Naive thymus-derived CD4-positive, alpha-beta T cell (primary cell): ENCODE data around the gene INO80B. TPM values are rescaled to one million over a fixed set of nuclear protein-coding genes. Genes with fewer than 3 reads are reported as not detected.

Experiments
- ATAC-seq: fragments of 150-1000 bp; cut with Tn5 transposase; 2 replicates; pipeline ENCODE4 v1.10.0; 2021; ENCODE audit warnings: mild to moderate bottlenecking, moderate library complexity
- CTCF ChIA-PET: fragments of 350-600 bp; sonication (Branson Sonifier 250); formaldehyde crosslinking; loops from one replicate; lab custom pipeline; 2021; ENCODE audit warnings: antibody characterized with exemption; lab: Charles Lee
- POLR2A ChIA-PET: fragments of 350-600 bp; sonication (Branson Sonifier 250); formaldehyde crosslinking; loops from one replicate; lab custom pipeline; 2021; ENCODE audit warnings: antibody characterized with exemption, inconsistent platforms; lab: Charles Lee
- DNase-seq, 9 donors: peaks; one replicate each; pipeline versions ENCODE4 v3.0.0 to v3.0.0-alpha.2; 2020 to 2022; ENCODE audit warnings: mixed read lengths in 1 of 9
- H3K27ac ChIP-seq: one replicate; pipeline ENCODE4 v1.7.0; 2013; ENCODE audit warnings: mild to moderate bottlenecking, low read depth, low read length, moderate library complexity
- H3K27me3 ChIP-seq, 2 donors: one replicate each; pipeline ENCODE4 v1.7.0; 2013; ENCODE audit warnings: low read length in 2 of 2, mild to moderate bottlenecking in 2 of 2, moderate library complexity in 2 of 2; ENCODE audit not compliant: control insufficient read depth in 2 of 2, insufficient read depth in 2 of 2
- H3K36me3 ChIP-seq, 3 experiments: 1 replicate in 2 of 3; 2 replicates in 1 of 3; pipeline ENCODE4 v1.7.0; 2013; ENCODE audit warnings: low read length in 3 of 3, mild to moderate bottlenecking in 3 of 3, moderate library complexity in 1 of 3; ENCODE audit not compliant: insufficient read depth in 3 of 3, control insufficient read depth in 2 of 3
- H3K4me1 ChIP-seq, 2 donors: one replicate each; pipeline ENCODE4 v1.7.0; 2013; ENCODE audit warnings: low read length in 2 of 2, mild to moderate bottlenecking in 2 of 2, moderate library complexity in 1 of 2; ENCODE audit not compliant: control insufficient read depth in 2 of 2, insufficient read depth in 2 of 2
- H3K4me3 ChIP-seq: 2 replicates; pipeline ENCODE4 v1.7.0; 2013; ENCODE audit warnings: mild to moderate bottlenecking, low read length
- H3K9me3 ChIP-seq, 3 experiments: 1 replicate in 2 of 3; 2 replicates in 1 of 3; pipeline ENCODE4 v1.7.0; 2013; ENCODE audit warnings: low read length in 3 of 3; ENCODE audit not compliant: control insufficient read depth in 2 of 3
- H3K27ac Mint-ChIP-seq, 9 donors: one replicate each; pipeline ENCODE4 v1.8.0; 2020 to 2022; ENCODE audit warnings: mixed read lengths in 9 of 9, mild to moderate bottlenecking in 8 of 9, moderate library complexity in 5 of 9, inconsistent platforms in 2 of 9
- H3K27me3 Mint-ChIP-seq, 5 donors: one replicate each; pipeline ENCODE4 v1.8.0; 2021 to 2022; ENCODE audit warnings: mixed read lengths in 5 of 5, mild to moderate bottlenecking in 1 of 5
- H3K36me3 Mint-ChIP-seq, 5 donors: one replicate each; pipeline ENCODE4 v1.8.0; 2020 to 2022; ENCODE audit warnings: mixed read lengths in 5 of 5, mild to moderate bottlenecking in 3 of 5, inconsistent platforms in 1 of 5
- H3K4me1 Mint-ChIP-seq, 7 donors: one replicate each; pipeline ENCODE4 v1.8.0; 2020 to 2022; ENCODE audit warnings: mixed read lengths in 7 of 7, mild to moderate bottlenecking in 3 of 7, inconsistent platforms in 1 of 7
- H3K4me3 Mint-ChIP-seq, 10 donors: one replicate each; pipeline ENCODE4 v1.8.0; 2020 to 2022; ENCODE audit warnings: mild to moderate bottlenecking in 10 of 10, mixed read lengths in 10 of 10, moderate library complexity in 6 of 10, inconsistent platforms in 2 of 10
- H3K9me3 Mint-ChIP-seq, 11 donors: one replicate each; pipeline ENCODE4 v1.8.0; 2020 to 2022; ENCODE audit warnings: mixed read lengths in 11 of 11, mild to moderate bottlenecking in 4 of 11, inconsistent platforms in 1 of 11, moderate library complexity in 1 of 11
- intact Hi-C, 2 donors: fragments of 100-400 bp; cut with micrococcal nuclease; formaldehyde crosslinking; loops; one replicate each; pipeline ENCODE4 v1.15.1; 2023
- polyA plus RNA-seq, 2 donors: library from polyadenylated mRNA; unstranded; fragments of 300-500 nt; fragmentation: Illumina TruSeq; gene quantifications; one replicate each; pipeline ENCODE4 v1.2.3, GENCODE V29; 2021
- total RNA-seq, 6 experiments: library from RNA in 5 of 6; stranded (reverse) in 5 of 6; gene quantifications; 1 replicate in 5 of 6; 2 replicates in 1 of 6; pipeline ENCODE4 v1.2.3 and lab custom pipeline; 2021 to 2026

INO80B gene
- total and polyA plus RNA-seq, 7 experiments from 2014 or later: 11.6 to 96.5 (median 44.9) TPM

- Histone ChIP-seq H3K27me3 (no peaks in the 10 kb centered on the region), H3K4me3 (no peak overlapping the region), H3K27ac (no peak overlapping the region), H3K36me3 (peaks cover 5 to 50% (median 8%) of the 10 kb centered on the region in 3 experiments), H3K4me1 (peaks cover 16 to 19% of the 10 kb centered on the region in 2 donors), H3K9me3 (no peaks in the 10 kb centered on the region)
- ChIA-PET CTCF (interaction anchor here (0.6 kb wide), 1 partner anchor 103 kb away, joined by 3 read pairs; no protein-coding TSS in a partner anchor), POLR2A (no interaction called here)
- H3K27ac Mint-ChIP-seq: no peak overlapping the region
- no peaks in the 10 kb centered on the region for H3K27me3 Mint-ChIP-seq
- H3K4me1 Mint-ChIP-seq: peaks cover 15 to 40% (median 25%) of the 10 kb centered on the region in 7 donors
- H3K36me3 Mint-ChIP-seq: peaks cover 13 to 30% (median 24%) of the 10 kb centered on the region in 5 donors
- ATAC-seq (no peak), DNase-seq (no peak)
- H3K4me3 Mint-ChIP-seq: peak overlapping the region in 1 of 10 donors; percentile 28
- peaks cover 0 to 2% (median 0%) of the 10 kb centered on the region in 11 donors for H3K9me3 Mint-ChIP-seq
- intact Hi-C loops: loop anchor here in 1 of 2 donors (10.0 kb wide), 1 partner anchor 1251 kb away; the partner anchor contains the start of genes CCT7 and PRADC1
Measured at GRCh38 chr2:74486141-74486540, 31.3 kb downstream of the INO80B start.

DNA sequence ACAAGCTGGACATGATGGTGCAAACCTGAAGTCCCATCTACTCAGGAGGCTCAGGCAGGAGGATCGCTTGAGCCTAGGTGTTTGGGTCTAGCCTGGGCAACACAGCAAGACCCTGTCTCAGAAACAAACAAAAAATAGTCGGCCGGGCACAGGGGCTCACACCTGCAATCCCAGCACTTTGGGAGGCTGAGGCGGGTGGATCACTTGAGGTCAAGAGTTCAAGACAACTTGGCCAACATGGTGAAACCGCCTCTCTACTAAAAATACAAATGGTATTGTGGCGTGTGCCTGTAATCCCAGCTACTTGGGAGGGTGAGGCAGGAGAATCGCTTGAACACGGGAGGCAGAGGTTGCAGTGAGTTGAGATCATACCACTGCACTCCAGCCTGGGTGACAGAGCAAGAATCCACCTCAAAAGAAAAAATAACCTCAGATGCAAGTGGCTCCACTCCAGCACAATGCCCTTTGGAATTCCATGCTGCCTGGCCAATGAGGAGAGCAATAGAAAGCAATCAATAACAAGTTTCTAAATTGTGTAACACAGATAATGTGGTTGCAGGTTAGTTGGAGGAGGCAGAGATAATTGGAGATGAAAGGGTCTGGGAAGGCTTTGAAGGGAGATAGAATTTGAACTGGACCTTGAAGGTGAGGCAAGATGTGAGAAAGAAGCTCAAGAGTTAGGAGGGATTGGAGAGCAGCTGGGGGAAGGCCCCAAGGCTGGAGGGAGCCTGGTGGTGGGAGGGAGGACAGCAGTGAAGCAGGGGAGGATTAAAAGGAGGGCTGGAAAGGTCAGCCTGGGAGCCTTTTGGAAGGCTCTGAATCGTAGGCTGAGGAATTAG is 34.0 kb downstream of the INO80B start:
- Histone ChIP-seq H3K9me3 (no peaks in the 10 kb centered on the region), H3K27ac (no peak overlapping the region), H3K36me3 (peaks cover 5 to 65% (median 8%) of the 10 kb centered on the region in 3 experiments), H3K27me3 (no peaks in the 10 kb centered on the region), H3K4me3 (no peak overlapping the region), H3K4me1 (peaks cover 0 to 3% of the 10 kb centered on the region in 2 donors)
- H3K4me3 Mint-ChIP-seq: no peak overlapping the region
- intact Hi-C loops: loop anchor here in 1 of 2 donors (10.0 kb wide), 1 partner anchor 1254 kb away; the partner anchor contains the start of genes CCT7 and PRADC1
- peaks cover 0 to 2% (median 0%) of the 10 kb centered on the region in 11 donors for H3K9me3 Mint-ChIP-seq
- H3K27ac Mint-ChIP-seq: no peak overlapping the region
- peaks cover 3 to 18% (median 10%) of the 10 kb centered on the region in 7 donors for H3K4me1 Mint-ChIP-seq
- CTCF ChIA-PET: interaction anchor here (1.3 kb wide), 1 partner anchor 99 kb away, joined by 4 read pairs; no protein-coding TSS in a partner anchor
- no peak for ATAC-seq
- POLR2A ChIA-PET: interaction anchor here (0.5 to 1.0 kb wide), 3 partner anchors 16 to 665 kb away, joined by 3 to 5 read pairs (median 4); partner anchors contain the start of genes MRPL53 and WBP1
- H3K27me3 Mint-ChIP-seq: no peaks in the 10 kb centered on the region
- no peak for DNase-seq
- peaks cover 17 to 51% (median 27%) of the 10 kb centered on the region in 5 donors for H3K36me3 Mint-ChIP-seq

- POLR2A ChIA-PET: interaction anchor here (1.0 kb wide), 1 partner anchor 17 kb away, joined by 3 read pairs; the partner anchor contains the start of gene MRPL53
- H3K36me3 Mint-ChIP-seq: peaks cover 18 to 56% (median 27%) of the 10 kb centered on the region in 5 donors
Measured at GRCh38 chr2:74489906-74490305, 35.0 kb downstream of the INO80B start.

GRCh38 chr2:74491648-74492544 is 37.0 kb downstream of the INO80B start:
- Mint-ChIP-seq H3K27me3 (no peaks in the 10 kb centered on the region), H3K4me3 (no peak overlapping the region), H3K9me3 (peaks cover 0 to 2% (median 0%) of the 10 kb centered on the region in 11 donors), H3K4me1 (peaks cover 0 to 10% (median 1%) of the 10 kb centered on the region in 7 donors), H3K27ac (no peak overlapping the region), H3K36me3 (peaks cover 14 to 53% (median 20%) of the 10 kb centered on the region in 5 donors)
- no peak for ATAC-seq
- no peak overlapping the region for H3K27ac ChIP-seq
- ChIA-PET POLR2A (interaction anchor here (0.7 to 0.9 kb wide), 2 partner anchors 9 to 17 kb away, joined by 3 to 5 read pairs; partner anchors contain the start of genes CCDC142 and TTC31), CTCF (interaction anchor here (1.8 kb wide), 1 partner anchor 10 kb away, joined by 5 read pairs; the partner anchor contains the start of gene CCDC142)
- DNase-seq: no peak
- no peaks in the 10 kb centered on the region for H3K27me3 ChIP-seq
- no peak overlapping the region for H3K4me3 ChIP-seq
- no peaks in the 10 kb centered on the region for H3K4me1 ChIP-seq
- intact Hi-C loops: no loop called here
- peaks cover 5 to 68% (median 8%) of the 10 kb centered on the region in 3 experiments for H3K36me3 ChIP-seq
- no peaks in the 10 kb centered on the region for H3K9me3 ChIP-seq

More at GRCh38 chr2:74489906-74490305, 35.0 kb downstream of the INO80B start:
- H3K27me3 Mint-ChIP-seq: no peaks in the 10 kb centered on the region
- CTCF ChIA-PET: no interaction called here
- ATAC-seq (no peak), DNase-seq (no peak)
- H3K4me3 Mint-ChIP-seq: no peak overlapping the region
- no peaks in the 10 kb centered on the region for H3K9me3 ChIP-seq
- no peaks in the 10 kb centered on the region for H3K4me1 ChIP-seq
- peaks cover 5 to 71% (median 8%) of the 10 kb centered on the region in 3 experiments for H3K36me3 ChIP-seq
- no peak overlapping the region for H3K27ac ChIP-seq
- no peaks in the 10 kb centered on the region for H3K27me3 ChIP-seq
- H3K4me1 Mint-ChIP-seq: peaks cover 3 to 13% (median 10%) of the 10 kb centered on the region in 7 donors
- intact Hi-C loops: loop anchor here in 1 of 2 donors (10.0 kb wide), 1 partner anchor 1255 kb away; the partner anchor contains the start of genes CCT7 and PRADC1
- no peak overlapping the region for H3K27ac Mint-ChIP-seq
- no peak overlapping the region for H3K4me3 ChIP-seq
- peaks cover 0 to 2% (median 0%) of the 10 kb centered on the region in 11 donors for H3K9me3 Mint-ChIP-seq

GRCh38 chr2:74493546-74493945 is 38.7 kb downstream of the INO80B start:
- intact Hi-C loops: no loop called here
- H3K36me3 Mint-ChIP-seq: peaks cover 14 to 52% (median 23%) of the 10 kb centered on the region in 5 donors

More at GRCh38 chr2:74493546-74493945, 38.7 kb downstream of the INO80B start:
- CTCF ChIA-PET: interaction anchor here (1.8 kb wide), 1 partner anchor 11 kb away, joined by 5 read pairs; the partner anchor contains the start of gene CCDC142
- H3K9me3 ChIP-seq: no peaks in the 10 kb centered on the region
- POLR2A ChIA-PET: interaction anchor here (0.9 to 1.5 kb wide), 2 partner anchors 10 to 23 kb away, joined by 3 to 4 read pairs; partner anchors contain the start of genes CCDC142 and TTC31
- Mint-ChIP-seq H3K4me3 (no peak overlapping the region), H3K9me3 (peaks cover 0 to 2% (median 0%) of the 10 kb centered on the region in 11 donors), H3K27me3 (peaks cover 5 to 12% (median 7%) of the 10 kb centered on the region in 5 donors), H3K27ac (no peak overlapping the region), H3K4me1 (peaks cover 5 to 15% (median 9%) of the 10 kb centered on the region in 7 donors)
- DNase-seq (no peak), ATAC-seq (no peak)
- no peak overlapping the region for H3K4me3 ChIP-seq
- H3K4me1 ChIP-seq: peaks cover 2 to 11% of the 10 kb centered on the region in 2 donors
- H3K27ac ChIP-seq: no peak overlapping the region
- H3K36me3 ChIP-seq: peaks cover 5 to 59% (median 8%) of the 10 kb centered on the region in 3 experiments
- H3K27me3 ChIP-seq: peaks cover 0 to 7% of the 10 kb centered on the region in 2 donors
